Jurkat, Clone E6-1 (cell line): ENCODE results near the gene FBXO11.
"Not testable (repeated sequence)": the region's sequence is repeated elsewhere in the genome, so short reads cannot be mapped to it uniquely, and the experiment has no call there.

ENCODE experiments used
- DNase-seq: peaks from one replicate; pipeline ENCODE4 v3.0.0-alpha.2; 2011; ENCODE audit warnings: low read depth, low spot score
- H3K4me3 ChIP-seq: 2 replicates; pipeline ENCODE4 v1.5.1; 2011; ENCODE audit warnings: mild to moderate bottlenecking, low read length, control low read depth, moderate library complexity

Gene FBXO11

GRCh38 chr2:47864566-47864965 is 41.7 kb downstream of the FBXO11 start:
- no peak overlapping the region for H3K4me3 ChIP-seq
- no peak for DNase-seq

GRCh38 chr2:47862949-47863348 is 43.3 kb downstream of the FBXO11 start:
- no peak overlapping the region for H3K4me3 ChIP-seq
- DNase-seq = no peak

GRCh38 chr2:47853067-47853777 is 53.1 kb downstream of the FBXO11 start:
- not testable (repeated sequence) for DNase-seq

GRCh38 chr2:47850198-47850597 is 56.1 kb downstream of the FBXO11 start:
- no peak for DNase-seq

More at GRCh38 chr2:47853067-47853777, 53.1 kb downstream of the FBXO11 start:
- not testable (repeated sequence) for H3K4me3 ChIP-seq

GRCh38 chr2:47849368-47849767 is 56.9 kb downstream of the FBXO11 start:
- no peak overlapping the region for H3K4me3 ChIP-seq
- no peak for DNase-seq

More at GRCh38 chr2:47850198-47850597, 56.1 kb downstream of the FBXO11 start:
- no peak overlapping the region for H3K4me3 ChIP-seq

- no peak overlapping the region for H3K4me3 ChIP-seq
- DNase-seq = no peak
These were observed 62.1 kb downstream of the FBXO11 start for GRCh38 chr2:47844162-47844561.

GRCh38 chr2:47843407-47843806 is 62.9 kb downstream of the FBXO11 start:
- DNase-seq = no peak
- H3K4me3 ChIP-seq = no peak overlapping the region

GRCh38 chr2:47842846-47843245 is 63.5 kb downstream of the FBXO11 start:
- DNase-seq = no peak
- no peak overlapping the region for H3K4me3 ChIP-seq

GRCh38 chr2:47838686-47839085 is 67.6 kb downstream of the FBXO11 start:
- DNase-seq = no peak
- no peak overlapping the region for H3K4me3 ChIP-seq

GRCh38 chr2:47838249-47838648 is 68.0 kb downstream of the FBXO11 start:
- no peak overlapping the region for H3K4me3 ChIP-seq
- no peak for DNase-seq

- no peak for DNase-seq
- no peak overlapping the region for H3K4me3 ChIP-seq
These were observed 72.8 kb downstream of the FBXO11 start for GRCh38 chr2:47833516-47833968.

GRCh38 chr2:47822518-47822917 is 83.8 kb downstream of the FBXO11 start:
- no peak overlapping the region for H3K4me3 ChIP-seq
- DNase-seq = no peak

- no peak overlapping the region for H3K4me3 ChIP-seq
- DNase-seq = no peak
These were observed 86.5 kb downstream of the FBXO11 start for GRCh38 chr2:47819834-47820233.

GRCh38 chr2:47818777-47819176 is 87.5 kb downstream of the FBXO11 start:
- DNase-seq = no peak
- H3K4me3 ChIP-seq = no peak overlapping the region

- no peak for DNase-seq
- no peak overlapping the region for H3K4me3 ChIP-seq
These were observed 90.5 kb downstream of the FBXO11 start for GRCh38 chr2:47815764-47816163.

GRCh38 chr2:47811668-47812067 is 94.6 kb downstream of the FBXO11 start:
- no peak overlapping the region for H3K4me3 ChIP-seq
- DNase-seq = no peak

GRCh38 chr2:47810850-47811249 is 95.4 kb downstream of the FBXO11 start:
- DNase-seq = no peak
- no peak overlapping the region for H3K4me3 ChIP-seq

GRCh38 chr2:47809903-47810302 is 96.4 kb downstream of the FBXO11 start:
- H3K4me3 ChIP-seq = no peak overlapping the region
- no peak for DNase-seq

- DNase-seq = no peak
- no peak overlapping the region for H3K4me3 ChIP-seq
These were observed 97.7 kb downstream of the FBXO11 start for GRCh38 chr2:47808614-47809013.

- H3K4me3 ChIP-seq = no peak overlapping the region
- no peak for DNase-seq
These were observed 100.4 kb downstream of the FBXO11 start for GRCh38 chr2:47805850-47806249.

GRCh38 chr2:47803770-47804169 is 102.5 kb downstream of the FBXO11 start:
- no peak for DNase-seq
- H3K4me3 ChIP-seq = no peak overlapping the region
